HL-60 (cell line): Measurements from ENCODE around the gene HNRNPLL.
"Not testable (repeated sequence)": the region's sequence is repeated elsewhere in the genome, so short reads cannot be mapped to it uniquely, and the experiment has no call there.

Experiments
- DNase-seq, 2 experiments: peaks; one replicate each; pipeline ENCODE4 v3.0.0-alpha.2; 2010 to 2020; ENCODE audit warnings: low read depth in 1 of 2, low spot score in 1 of 2
- H3K27ac ChIP-seq: fragments of 250-450 bp; sonication (Bioruptor Pico); replicated peaks from 2 replicates; pipeline ENCODE4 v1.5.1; 2020; ENCODE audit warnings: mild to moderate bottlenecking, moderate library complexity
- H3K27me3 ChIP-seq: fragments of 250-450 bp; sonication (Bioruptor Pico); 2 replicates; pipeline ENCODE4 v1.5.1; 2021; ENCODE audit warnings: mild to moderate bottlenecking, moderate library complexity; ENCODE audit not compliant: insufficient read depth, poor library complexity, severe bottlenecking
- H3K4me3 ChIP-seq: replicated peaks from 2 replicates; pipeline ENCODE4 v1.5.1; 2011; ENCODE audit warnings: mild to moderate bottlenecking, control low read depth, low read length; ENCODE audit not compliant: insufficient read depth
- CTCF ChIP-seq: IDR thresholded peaks from one replicate; pipeline ENCODE4 v1.5.1; 2011; ENCODE audit warnings: low read length, control low read depth, inconsistent platforms; ENCODE audit not compliant: insufficient read depth
- GABPA ChIP-seq: IDR thresholded peaks from 2 replicates; pipeline ENCODE4 v1.6.1; 2012; ENCODE audit warnings: low read depth
- POLR2AphosphoS5 ChIP-seq: IDR thresholded peaks from 2 replicates; pipeline ENCODE4 v1.6.1; 2012; ENCODE audit warnings: low read depth
- SPI1 ChIP-seq: IDR thresholded peaks from 2 replicates; pipeline ENCODE4 v1.6.1; 2012; ENCODE audit warnings: low read depth, mild to moderate bottlenecking, borderline replicate concordance
- TF ChIP-seq, protein P1 (sequence below): IDR thresholded peaks from 2 replicates; pipeline ENCODE4 v1.6.1; 2012; ENCODE audit warnings: low read depth; ENCODE audit not compliant: insufficient replicate concordance

Gene HNRNPLL

DNA sequence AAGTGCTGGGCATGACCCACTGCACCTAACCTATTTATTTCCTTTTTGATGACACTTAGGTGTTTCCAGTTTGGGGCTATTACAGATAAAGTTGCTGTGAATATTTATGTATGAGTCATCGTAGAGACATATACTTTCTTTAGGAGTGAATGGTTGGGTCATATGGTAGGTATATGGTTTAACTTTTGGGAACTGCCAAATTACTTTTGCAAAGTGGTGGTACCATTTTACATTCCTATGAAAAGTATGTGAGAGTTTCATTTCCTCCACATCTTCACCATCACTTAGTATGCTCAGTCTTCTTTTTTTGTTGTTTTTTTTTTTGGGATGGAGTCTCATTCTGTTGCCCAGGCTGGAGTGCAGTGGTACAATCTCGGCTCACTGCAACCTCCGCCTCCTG is 56.1 kb downstream of the HNRNPLL start:
- H3K27ac ChIP-seq, result no peak overlapping the region
- TF ChIP-seq POLR2AphosphoS5 (no peak), SPI1 (no peak), GABPA (no peak), CTCF (no peak)
- TF ChIP-seq, protein P1, sequence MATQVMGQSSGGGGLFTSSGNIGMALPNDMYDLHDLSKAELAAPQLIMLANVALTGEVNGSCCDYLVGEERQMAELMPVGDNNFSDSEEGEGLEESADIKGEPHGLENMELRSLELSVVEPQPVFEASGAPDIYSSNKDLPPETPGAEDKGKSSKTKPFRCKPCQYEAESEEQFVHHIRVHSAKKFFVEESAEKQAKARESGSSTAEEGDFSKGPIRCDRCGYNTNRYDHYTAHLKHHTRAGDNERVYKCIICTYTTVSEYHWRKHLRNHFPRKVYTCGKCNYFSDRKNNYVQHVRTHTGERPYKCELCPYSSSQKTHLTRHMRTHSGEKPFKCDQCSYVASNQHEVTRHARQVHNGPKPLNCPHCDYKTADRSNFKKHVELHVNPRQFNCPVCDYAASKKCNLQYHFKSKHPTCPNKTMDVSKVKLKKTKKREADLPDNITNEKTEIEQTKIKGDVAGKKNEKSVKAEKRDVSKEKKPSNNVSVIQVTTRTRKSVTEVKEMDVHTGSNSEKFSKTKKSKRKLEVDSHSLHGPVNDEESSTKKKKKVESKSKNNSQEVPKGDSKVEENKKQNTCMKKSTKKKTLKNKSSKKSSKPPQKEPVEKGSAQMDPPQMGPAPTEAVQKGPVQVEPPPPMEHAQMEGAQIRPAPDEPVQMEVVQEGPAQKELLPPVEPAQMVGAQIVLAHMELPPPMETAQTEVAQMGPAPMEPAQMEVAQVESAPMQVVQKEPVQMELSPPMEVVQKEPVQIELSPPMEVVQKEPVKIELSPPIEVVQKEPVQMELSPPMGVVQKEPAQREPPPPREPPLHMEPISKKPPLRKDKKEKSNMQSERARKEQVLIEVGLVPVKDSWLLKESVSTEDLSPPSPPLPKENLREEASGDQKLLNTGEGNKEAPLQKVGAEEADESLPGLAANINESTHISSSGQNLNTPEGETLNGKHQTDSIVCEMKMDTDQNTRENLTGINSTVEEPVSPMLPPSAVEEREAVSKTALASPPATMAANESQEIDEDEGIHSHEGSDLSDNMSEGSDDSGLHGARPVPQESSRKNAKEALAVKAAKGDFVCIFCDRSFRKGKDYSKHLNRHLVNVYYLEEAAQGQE, result no peak
- no peaks in the 10 kb centered on the region for H3K27me3 ChIP-seq
- no peak for DNase-seq
- H3K4me3 ChIP-seq, result no peak overlapping the region

- DNase-seq, result no peak
- TF ChIP-seq, protein P1, result no peak
- Histone ChIP-seq H3K27me3 (no peaks in the 10 kb centered on the region), H3K4me3 (no peak overlapping the region), H3K27ac (no peak overlapping the region)
Measured at GRCh38 chr2:38546064-38546463, 56.7 kb downstream of the HNRNPLL start.

DNA sequence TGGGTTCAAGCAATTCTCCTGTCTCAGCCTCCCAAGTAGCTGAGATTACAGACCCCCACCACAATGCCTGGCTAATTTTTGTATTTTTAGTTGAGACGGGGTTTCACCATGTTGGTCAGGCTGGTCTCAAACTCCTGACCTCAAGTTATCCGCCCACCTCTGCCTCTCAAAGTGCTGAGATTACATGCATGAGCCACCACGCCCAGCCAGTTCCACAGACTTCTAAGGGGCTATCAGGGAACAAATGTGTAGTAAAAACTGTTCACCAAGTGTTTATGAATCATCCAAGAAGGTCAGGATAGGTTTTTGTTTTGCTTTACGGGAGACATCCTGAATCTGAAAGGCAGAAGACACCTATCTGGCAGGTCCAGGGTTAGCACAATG is 60.5 kb downstream of the HNRNPLL start:
- not testable (repeated sequence) for DNase-seq, H3K4me3 ChIP-seq, H3K27ac ChIP-seq, H3K27me3 ChIP-seq

- Histone ChIP-seq H3K27me3 (no peaks in the 10 kb centered on the region), H3K4me3 (no peak overlapping the region), H3K27ac (no peak overlapping the region)
- TF ChIP-seq POLR2AphosphoS5 (no peak), GABPA (no peak), SPI1 (no peak), CTCF (no peak)
- TF ChIP-seq, protein P1, result no peak
- no peak for DNase-seq
Measured at GRCh38 chr2:38540580-38541286, 62.0 kb downstream of the HNRNPLL start.
